HepG2 (cell line): ENCODE data around the gene LOXL3.

Experiments
- AHR ChIP-seq: IDR thresholded peaks from 2 replicates; pipeline ENCODE4 v1.6.1; 2018; ENCODE audit warnings: missing genetic modification reagents, missing compliant biosample characterization
- HDAC6 ChIP-seq: fragments of 200-600 bp; sonication (generic); IDR thresholded peaks from 2 replicates; pipeline ENCODE4 v1.7.0; 2017; ENCODE audit warnings: mild to moderate bottlenecking, antibody characterized with exemption, low read length, low read depth
- NFE2L1 ChIP-seq: sonication (generic); formaldehyde crosslinking; IDR thresholded peaks from 2 replicates; pipeline ENCODE4 v1.4.0; 2020; ENCODE audit warnings: missing genetic modification reagents, mild to moderate bottlenecking, borderline replicate concordance
- NFYC ChIP-seq: IDR thresholded peaks from 2 replicates; pipeline ENCODE4 v1.6.1; 2016; ENCODE audit warnings: missing genetic modification reagents, missing compliant biosample characterization
- RXRA ChIP-seq: sonication (generic); formaldehyde crosslinking; IDR thresholded peaks from 2 replicates; pipeline ENCODE4 v1.5.1; 2020; ENCODE audit warnings: missing genetic modification reagents
- U2AF2 ChIP-seq: fragments of 200-400 bp; formaldehyde crosslinking; IDR thresholded peaks from 2 replicates; pipeline ENCODE4 v1.6.1; 2017; ENCODE audit warnings: low read depth, mild to moderate bottlenecking, low read length
- ZNF468 ChIP-seq: sonication (generic); formaldehyde crosslinking; IDR thresholded peaks from 2 replicates; pipeline ENCODE4 v1.8.0; 2022; ENCODE audit warnings: mild to moderate bottlenecking, moderate library complexity, missing genetic modification reagents
- ZNF598 ChIP-seq: sonication (generic); formaldehyde crosslinking; IDR thresholded peaks from 2 replicates; pipeline ENCODE4 v1.5.1; 2020; ENCODE audit warnings: mild to moderate bottlenecking, missing genetic modification reagents, borderline replicate concordance
- TF ChIP-seq, protein P1 (sequence below): sonication (generic); formaldehyde crosslinking; IDR thresholded peaks from 2 replicates; pipeline ENCODE4 v1.5.0; 2020; ENCODE audit warnings: mild to moderate bottlenecking, missing genetic modification reagents, moderate library complexity
- TF ChIP-seq, protein P2 (sequence below): sonication (generic); formaldehyde crosslinking; IDR thresholded peaks from 2 replicates; pipeline ENCODE4 v1.8.1; 2023; ENCODE audit warnings: mild to moderate bottlenecking, inconsistent platforms, moderate library complexity, missing genetic modification reagents, borderline replicate concordance
- TF ChIP-seq, protein P3 (sequence below): sonication (generic); formaldehyde crosslinking; IDR thresholded peaks from 2 replicates; pipeline ENCODE4 v1.4.0; 2020; ENCODE audit warnings: mild to moderate bottlenecking, missing genetic modification reagents
- TF ChIP-seq, protein P4 (sequence below): sonication (generic); formaldehyde crosslinking; IDR thresholded peaks from 2 replicates; pipeline ENCODE4 v1.4.0; 2020; ENCODE audit warnings: missing genetic modification reagents
- TF ChIP-seq, protein P5 (sequence below), 2 experiments: IDR thresholded peaks; 2 replicates each; pipeline ENCODE4 v1.6.1; 2011 to 2012; ENCODE audit warnings: low read length in 2 of 2, borderline replicate concordance in 1 of 2, low read depth in 1 of 2, mild to moderate bottlenecking in 1 of 2, moderate library complexity in 1 of 2

DNA sequence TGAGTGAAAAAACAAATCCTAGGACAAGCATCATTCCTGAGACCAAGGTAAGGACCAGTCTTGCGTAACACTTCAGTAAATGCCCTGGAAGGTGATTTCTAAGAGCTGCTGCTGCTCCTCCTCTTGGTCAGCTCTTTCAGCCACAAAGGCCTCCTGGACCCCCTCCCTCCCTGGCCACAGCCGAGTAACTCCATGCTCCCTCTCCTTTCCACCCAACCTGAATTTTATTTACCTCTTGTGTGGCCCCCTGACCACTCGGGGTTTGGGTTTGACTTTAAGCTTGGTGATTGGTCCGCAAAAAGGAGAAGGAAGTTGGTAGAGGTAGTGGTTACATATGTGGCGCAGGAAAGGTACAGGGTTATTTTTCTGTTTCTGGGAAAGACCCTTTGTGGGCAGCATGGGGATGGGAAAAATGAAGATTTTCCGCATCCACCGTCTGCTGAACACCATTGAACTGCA is 14.8 kb downstream of the LOXL3 start:
- TF ChIP-seq, protein P1, sequence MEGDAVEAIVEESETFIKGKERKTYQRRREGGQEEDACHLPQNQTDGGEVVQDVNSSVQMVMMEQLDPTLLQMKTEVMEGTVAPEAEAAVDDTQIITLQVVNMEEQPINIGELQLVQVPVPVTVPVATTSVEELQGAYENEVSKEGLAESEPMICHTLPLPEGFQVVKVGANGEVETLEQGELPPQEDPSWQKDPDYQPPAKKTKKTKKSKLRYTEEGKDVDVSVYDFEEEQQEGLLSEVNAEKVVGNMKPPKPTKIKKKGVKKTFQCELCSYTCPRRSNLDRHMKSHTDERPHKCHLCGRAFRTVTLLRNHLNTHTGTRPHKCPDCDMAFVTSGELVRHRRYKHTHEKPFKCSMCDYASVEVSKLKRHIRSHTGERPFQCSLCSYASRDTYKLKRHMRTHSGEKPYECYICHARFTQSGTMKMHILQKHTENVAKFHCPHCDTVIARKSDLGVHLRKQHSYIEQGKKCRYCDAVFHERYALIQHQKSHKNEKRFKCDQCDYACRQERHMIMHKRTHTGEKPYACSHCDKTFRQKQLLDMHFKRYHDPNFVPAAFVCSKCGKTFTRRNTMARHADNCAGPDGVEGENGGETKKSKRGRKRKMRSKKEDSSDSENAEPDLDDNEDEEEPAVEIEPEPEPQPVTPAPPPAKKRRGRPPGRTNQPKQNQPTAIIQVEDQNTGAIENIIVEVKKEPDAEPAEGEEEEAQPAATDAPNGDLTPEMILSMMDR (CRISPR knock-in tag) = no peak
- TF ChIP-seq, protein P2, sequence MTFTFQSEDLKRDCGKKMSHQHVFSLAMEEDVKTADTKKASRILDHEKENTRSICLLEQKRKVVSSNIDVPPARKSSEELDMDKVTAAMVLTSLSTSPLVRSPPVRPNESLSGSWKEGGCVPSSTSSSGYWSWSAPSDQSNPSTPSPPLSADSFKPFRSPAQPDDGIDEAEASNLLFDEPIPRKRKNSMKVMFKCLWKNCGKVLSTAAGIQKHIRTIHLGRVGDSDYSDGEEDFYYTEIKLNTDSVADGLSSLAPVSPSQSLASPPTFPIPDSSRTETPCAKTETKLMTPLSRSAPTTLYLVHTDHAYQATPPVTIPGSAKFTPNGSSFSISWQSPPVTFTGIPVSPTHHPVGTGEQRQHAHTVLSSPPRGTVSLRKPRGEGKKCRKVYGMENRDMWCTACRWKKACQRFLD (CRISPR knock-in tag) = no peak
- no peak for TF ChIP-seq ZNF598 (CRISPR knock-in tag)
- no peak for TF ChIP-seq RXRA
- no peak for TF ChIP-seq AHR (CRISPR knock-in tag)
- TF ChIP-seq HDAC6 = no peak
- no peak for TF ChIP-seq NFYC (CRISPR knock-in tag)
- no peak for TF ChIP-seq U2AF2
- no peak for TF ChIP-seq ZNF468 (CRISPR knock-in tag)
- no peak for TF ChIP-seq NFE2L1 (CRISPR knock-in tag)
- TF ChIP-seq, protein P3, sequence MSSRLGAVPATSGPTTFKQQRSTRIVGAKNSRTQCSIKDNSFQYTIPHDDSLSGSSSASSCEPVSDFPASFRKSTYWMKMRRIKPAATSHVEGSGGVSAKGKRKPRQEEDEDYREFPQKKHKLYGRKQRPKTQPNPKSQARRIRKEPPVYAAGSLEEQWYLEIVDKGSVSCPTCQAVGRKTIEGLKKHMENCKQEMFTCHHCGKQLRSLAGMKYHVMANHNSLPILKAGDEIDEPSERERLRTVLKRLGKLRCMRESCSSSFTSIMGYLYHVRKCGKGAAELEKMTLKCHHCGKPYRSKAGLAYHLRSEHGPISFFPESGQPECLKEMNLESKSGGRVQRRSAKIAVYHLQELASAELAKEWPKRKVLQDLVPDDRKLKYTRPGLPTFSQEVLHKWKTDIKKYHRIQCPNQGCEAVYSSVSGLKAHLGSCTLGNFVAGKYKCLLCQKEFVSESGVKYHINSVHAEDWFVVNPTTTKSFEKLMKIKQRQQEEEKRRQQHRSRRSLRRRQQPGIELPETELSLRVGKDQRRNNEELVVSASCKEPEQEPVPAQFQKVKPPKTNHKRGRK (CRISPR knock-in tag) = no peak
- TF ChIP-seq, protein P4, sequence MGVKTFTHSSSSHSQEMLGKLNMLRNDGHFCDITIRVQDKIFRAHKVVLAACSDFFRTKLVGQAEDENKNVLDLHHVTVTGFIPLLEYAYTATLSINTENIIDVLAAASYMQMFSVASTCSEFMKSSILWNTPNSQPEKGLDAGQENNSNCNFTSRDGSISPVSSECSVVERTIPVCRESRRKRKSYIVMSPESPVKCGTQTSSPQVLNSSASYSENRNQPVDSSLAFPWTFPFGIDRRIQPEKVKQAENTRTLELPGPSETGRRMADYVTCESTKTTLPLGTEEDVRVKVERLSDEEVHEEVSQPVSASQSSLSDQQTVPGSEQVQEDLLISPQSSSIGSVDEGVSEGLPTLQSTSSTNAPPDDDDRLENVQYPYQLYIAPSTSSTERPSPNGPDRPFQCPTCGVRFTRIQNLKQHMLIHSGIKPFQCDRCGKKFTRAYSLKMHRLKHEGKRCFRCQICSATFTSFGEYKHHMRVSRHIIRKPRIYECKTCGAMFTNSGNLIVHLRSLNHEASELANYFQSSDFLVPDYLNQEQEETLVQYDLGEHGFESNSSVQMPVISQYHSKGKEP = no peak
- TF ChIP-seq, protein P5, sequence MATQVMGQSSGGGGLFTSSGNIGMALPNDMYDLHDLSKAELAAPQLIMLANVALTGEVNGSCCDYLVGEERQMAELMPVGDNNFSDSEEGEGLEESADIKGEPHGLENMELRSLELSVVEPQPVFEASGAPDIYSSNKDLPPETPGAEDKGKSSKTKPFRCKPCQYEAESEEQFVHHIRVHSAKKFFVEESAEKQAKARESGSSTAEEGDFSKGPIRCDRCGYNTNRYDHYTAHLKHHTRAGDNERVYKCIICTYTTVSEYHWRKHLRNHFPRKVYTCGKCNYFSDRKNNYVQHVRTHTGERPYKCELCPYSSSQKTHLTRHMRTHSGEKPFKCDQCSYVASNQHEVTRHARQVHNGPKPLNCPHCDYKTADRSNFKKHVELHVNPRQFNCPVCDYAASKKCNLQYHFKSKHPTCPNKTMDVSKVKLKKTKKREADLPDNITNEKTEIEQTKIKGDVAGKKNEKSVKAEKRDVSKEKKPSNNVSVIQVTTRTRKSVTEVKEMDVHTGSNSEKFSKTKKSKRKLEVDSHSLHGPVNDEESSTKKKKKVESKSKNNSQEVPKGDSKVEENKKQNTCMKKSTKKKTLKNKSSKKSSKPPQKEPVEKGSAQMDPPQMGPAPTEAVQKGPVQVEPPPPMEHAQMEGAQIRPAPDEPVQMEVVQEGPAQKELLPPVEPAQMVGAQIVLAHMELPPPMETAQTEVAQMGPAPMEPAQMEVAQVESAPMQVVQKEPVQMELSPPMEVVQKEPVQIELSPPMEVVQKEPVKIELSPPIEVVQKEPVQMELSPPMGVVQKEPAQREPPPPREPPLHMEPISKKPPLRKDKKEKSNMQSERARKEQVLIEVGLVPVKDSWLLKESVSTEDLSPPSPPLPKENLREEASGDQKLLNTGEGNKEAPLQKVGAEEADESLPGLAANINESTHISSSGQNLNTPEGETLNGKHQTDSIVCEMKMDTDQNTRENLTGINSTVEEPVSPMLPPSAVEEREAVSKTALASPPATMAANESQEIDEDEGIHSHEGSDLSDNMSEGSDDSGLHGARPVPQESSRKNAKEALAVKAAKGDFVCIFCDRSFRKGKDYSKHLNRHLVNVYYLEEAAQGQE (IDR thresholded peaks at IDR 0.05; ENCODE audit: borderline replicate concordance in 1 of 2, low read depth in 1 of 2, low read length in 2 of 2) = no peak
